Gastroesophageal sphincter (tissue), 4 donors: ENCODE data around the gene VAV2. TPM values are rescaled to one million over a fixed set of nuclear protein-coding genes. Genes with fewer than 3 reads are reported as not detected.

Experiments used
- ATAC-seq: fragments of 150-250 bp; one replicate; pipeline ENCODE4 v1.9.1; 2016; ENCODE audit warnings: mild to moderate bottlenecking, moderate library complexity
- H3K27ac ChIP-seq, 4 donors: fragments of 200-600 bp; sonication (generic) in 3 of 4; 1 replicate in 3 of 4; 2 replicates in 1 of 4; pipeline ENCODE4 v1.5.1; 2016 to 2019
- H3K27me3 ChIP-seq: fragments of 200-600 bp; sonication (generic); one replicate; pipeline ENCODE4 v1.5.1; 2019
- H3K36me3 ChIP-seq, 2 donors: fragments of 200-600 bp; sonication (generic); one replicate each; pipeline ENCODE4 v1.5.1; 2019; ENCODE audit warnings: control low read depth in 1 of 2
- H3K4me1 ChIP-seq, 3 donors: fragments of 200-600 bp; sonication (generic); 1 replicate in 2 of 3; 2 replicates in 1 of 3; pipeline ENCODE4 v1.5.1; 2016 to 2019; ENCODE audit warnings: control low read depth in 2 of 3
- H3K4me3 ChIP-seq, 2 donors: fragments of 200-600 bp; sonication (generic); one replicate each; pipeline ENCODE4 v1.5.1; 2019; ENCODE audit warnings: mild to moderate bottlenecking in 1 of 2, moderate library complexity in 1 of 2
- H3K9me3 ChIP-seq, 3 donors: fragments of 200-600 bp; sonication (generic); one replicate each; pipeline ENCODE4 v1.5.1; 2017 to 2019; ENCODE audit warnings: control low read depth in 2 of 3
- CTCF ChIP-seq, 4 experiments: fragments of 200-600 bp in 2 of 4; fragments of 450-650 bp in 2 of 4; sonication (generic) in 1 of 4; IDR thresholded peaks; one replicate each; pipeline ENCODE4 v1.5.1; 2017 to 2019; ENCODE audit warnings: antibody characterized with exemption in 4 of 4, mild to moderate bottlenecking in 2 of 4, moderate library complexity in 2 of 4
- EP300 ChIP-seq: sonication (generic); formaldehyde crosslinking; IDR thresholded peaks from one replicate; pipeline ENCODE4 v1.6.1; 2017; ENCODE audit warnings: antibody characterized with exemption, mild to moderate bottlenecking
- POLR2A ChIP-seq, 2 donors: fragments of 450-650 bp; IDR thresholded peaks; one replicate each; pipeline ENCODE4 v1.6.1; 2017; ENCODE audit warnings: antibody characterized with exemption in 2 of 2, mild to moderate bottlenecking in 2 of 2, moderate library complexity in 1 of 2
- POLR2AphosphoS5 ChIP-seq: sonication (generic); formaldehyde crosslinking; IDR thresholded peaks from one replicate; pipeline ENCODE4 v1.6.1; 2017; ENCODE audit warnings: antibody characterized with exemption
- WGBS, 2 donors: methylation state at CpG; one replicate each; pipeline ENCODE4 v1.1.5; 2018; ENCODE audit warnings: low coverage in 1 of 2; 5-methylcytosine and 5-hydroxymethylcytosine counted together
- total RNA-seq, 4 donors: library from RNA; depleted of rRNA; stranded (reverse); fragments of >200 nt; gene quantifications; one replicate each; pipeline ENCODE4 v1.1.0, GENCODE V29; 2016

The VAV2 gene
- total RNA-seq, 4 donors from 2014 or later = 7.7 to 16.8 (median 8.9) TPM

GRCh38 chr9:133786907-133787753 lies 205.0 kb downstream of the VAV2 start:
- peaks cover 0 to 70% of the 10 kb centered on the region in 2 donors for H3K36me3 ChIP-seq
- ATAC-seq = no peak
- H3K4me3 ChIP-seq = no peak overlapping the region
- H3K9me3 ChIP-seq = no peaks in the 10 kb centered on the region
- whole genome bisulfite sequencing, 2 donors = 87 to 90% methylated on average over 4 to 9 of the region's 17 CpGs
- H3K27me3 ChIP-seq = no peaks in the 10 kb centered on the region
- TF ChIP-seq EP300 (no peak), POLR2A (IDR thresholded peaks at IDR 0.05) (no peak), POLR2AphosphoS5 (no peak), CTCF (IDR thresholded peaks at IDR 0.05) (no peak)
- peaks cover 0 to 31% (median 10%) of the 10 kb centered on the region in 3 donors for H3K4me1 ChIP-seq
- no peak overlapping the region for H3K27ac ChIP-seq

GRCh38 chr9:133786371-133786753 lies 205.8 kb downstream of the VAV2 start:
- no peak overlapping the region for H3K4me3 ChIP-seq
- no peak overlapping the region for H3K27ac ChIP-seq
- H3K4me1 ChIP-seq = peaks cover 0 to 31% (median 10%) of the 10 kb centered on the region in 3 donors
- no peaks in the 10 kb centered on the region for H3K9me3 ChIP-seq
- TF ChIP-seq CTCF (IDR thresholded peaks at IDR 0.05) = no peak
- no peak for TF ChIP-seq POLR2A (IDR thresholded peaks at IDR 0.05)
- TF ChIP-seq POLR2AphosphoS5 = no peak
- ATAC-seq = no peak
- no peaks in the 10 kb centered on the region for H3K27me3 ChIP-seq
- H3K36me3 ChIP-seq = peaks cover 0 to 65% of the 10 kb centered on the region in 2 donors
- WGBS, 2 donors = 100% methylated on average over 1 of the region's 11 CpGs; no CpG with 5 or more reads in 1 of the 2 donors

GRCh38 chr9:133785753-133786370 lies 206.3 kb downstream of the VAV2 start:
- H3K4me3 ChIP-seq = no peak overlapping the region
- TF ChIP-seq CTCF (IDR thresholded peaks at IDR 0.05) (no peak), EP300 (no peak), POLR2AphosphoS5 (no peak), POLR2A (IDR thresholded peaks at IDR 0.05) (no peak)
- peaks cover 0 to 63% of the 10 kb centered on the region in 2 donors for H3K36me3 ChIP-seq
- WGBS, 2 donors = 81 to 90% methylated on average over 5 to 8 of the region's 16 CpGs
- ATAC-seq = no peak
- no peaks in the 10 kb centered on the region for H3K9me3 ChIP-seq
- H3K27me3 ChIP-seq = no peaks in the 10 kb centered on the region
- H3K27ac ChIP-seq = no peak overlapping the region
- peaks cover 0 to 31% (median 10%) of the 10 kb centered on the region in 3 donors for H3K4me1 ChIP-seq

- peaks cover 0 to 63% of the 10 kb centered on the region in 2 donors for H3K36me3 ChIP-seq
- no peak overlapping the region for H3K27ac ChIP-seq
These were observed 207.2 kb downstream of the VAV2 start for GRCh38 chr9:133784731-133785561.

More at GRCh38 chr9:133784731-133785561, 207.2 kb downstream of the VAV2 start:
- 95% methylated on average over 11 to 16 of the region's 25 CpGs for WGBS, 2 donors
- H3K4me3 ChIP-seq = no peak overlapping the region
- H3K27me3 ChIP-seq = no peaks in the 10 kb centered on the region
- no peak for TF ChIP-seq POLR2A (IDR thresholded peaks at IDR 0.05)
- no peak for TF ChIP-seq POLR2AphosphoS5
- TF ChIP-seq EP300 = no peak
- no peak for TF ChIP-seq CTCF (IDR thresholded peaks at IDR 0.05)
- H3K4me1 ChIP-seq = peaks cover 0 to 29% (median 10%) of the 10 kb centered on the region in 3 donors
- H3K9me3 ChIP-seq = no peaks in the 10 kb centered on the region
- no peak for ATAC-seq
